Thyroid gland (tissue), 4 donors: ENCODE results near the gene DCXR.

Source experiments
- POLR2A ChIP-seq, 2 donors: fragments of 450-650 bp; IDR thresholded peaks; one replicate each; pipeline ENCODE4 v1.6.1; 2017; ENCODE audit warnings: antibody characterized with exemption in 2 of 2, mild to moderate bottlenecking in 2 of 2, moderate library complexity in 1 of 2
- TF ChIP-seq, protein P1 (sequence below), 6 experiments: fragments of 200-600 bp in 3 of 6; fragments of 450-650 bp in 3 of 6; sonication (generic) in 3 of 6; IDR thresholded peaks; one replicate each; pipeline ENCODE4 v1.5.1; 2016 to 2019; ENCODE audit warnings: antibody characterized with exemption in 6 of 6, mild to moderate bottlenecking in 2 of 6, inconsistent platforms in 1 of 6, moderate library complexity in 1 of 6

DNA sequence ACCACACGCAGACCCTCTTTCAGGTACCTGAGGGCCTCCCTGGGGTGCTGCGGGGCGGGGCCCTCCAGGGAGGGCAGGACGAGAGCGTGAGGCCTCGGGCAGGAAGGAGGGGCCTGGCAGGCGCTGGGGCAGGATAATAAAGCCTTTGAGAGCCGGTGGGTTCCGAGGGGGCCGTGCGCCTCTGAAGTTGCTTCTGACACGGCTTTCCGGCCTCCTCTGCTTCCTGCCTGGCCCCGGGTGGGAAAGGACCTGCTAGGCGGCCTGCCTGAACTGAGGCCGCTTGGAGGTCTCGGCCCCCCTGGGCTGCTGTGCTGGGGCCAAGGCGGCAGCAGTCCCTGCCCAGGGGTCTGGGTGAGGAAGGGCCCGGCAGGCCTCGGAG, 25.2 kb downstream of the DCXR start:
- TF ChIP-seq, protein P1, sequence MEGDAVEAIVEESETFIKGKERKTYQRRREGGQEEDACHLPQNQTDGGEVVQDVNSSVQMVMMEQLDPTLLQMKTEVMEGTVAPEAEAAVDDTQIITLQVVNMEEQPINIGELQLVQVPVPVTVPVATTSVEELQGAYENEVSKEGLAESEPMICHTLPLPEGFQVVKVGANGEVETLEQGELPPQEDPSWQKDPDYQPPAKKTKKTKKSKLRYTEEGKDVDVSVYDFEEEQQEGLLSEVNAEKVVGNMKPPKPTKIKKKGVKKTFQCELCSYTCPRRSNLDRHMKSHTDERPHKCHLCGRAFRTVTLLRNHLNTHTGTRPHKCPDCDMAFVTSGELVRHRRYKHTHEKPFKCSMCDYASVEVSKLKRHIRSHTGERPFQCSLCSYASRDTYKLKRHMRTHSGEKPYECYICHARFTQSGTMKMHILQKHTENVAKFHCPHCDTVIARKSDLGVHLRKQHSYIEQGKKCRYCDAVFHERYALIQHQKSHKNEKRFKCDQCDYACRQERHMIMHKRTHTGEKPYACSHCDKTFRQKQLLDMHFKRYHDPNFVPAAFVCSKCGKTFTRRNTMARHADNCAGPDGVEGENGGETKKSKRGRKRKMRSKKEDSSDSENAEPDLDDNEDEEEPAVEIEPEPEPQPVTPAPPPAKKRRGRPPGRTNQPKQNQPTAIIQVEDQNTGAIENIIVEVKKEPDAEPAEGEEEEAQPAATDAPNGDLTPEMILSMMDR (IDR thresholded peaks at IDR 0.05): no peak
- TF ChIP-seq POLR2A (IDR thresholded peaks at IDR 0.05): no peak
